Sigmoid colon (tissue), 7 donors: ENCODE data around the gene RALGAPB. TPM values are rescaled to one million over a fixed set of nuclear protein-coding genes. Genes with fewer than 3 reads are reported as not detected.

ENCODE experiments used
- DNase-seq: peaks from one replicate; pipeline ENCODE4 v3.0.0-alpha.2; 2019
- H3K27ac ChIP-seq, 4 donors: fragments of 200-600 bp; sonication (generic); one replicate each; pipeline ENCODE4 v1.5.1; 2016 to 2019; ENCODE audit warnings: mild to moderate bottlenecking in 1 of 4
- H3K27me3 ChIP-seq, 3 donors: fragments of 200-600 bp; sonication (generic); one replicate each; pipeline ENCODE4 v1.5.1; 2019; ENCODE audit warnings: mild to moderate bottlenecking in 1 of 3
- H3K36me3 ChIP-seq, 4 donors: fragments of 200-600 bp; sonication (generic); one replicate each; pipeline ENCODE4 v1.5.1; 2016 to 2019
- H3K4me1 ChIP-seq, 4 donors: fragments of 200-600 bp; sonication (generic); one replicate each; pipeline ENCODE4 v1.5.1; 2017 to 2019
- H3K4me3 ChIP-seq, 4 donors: fragments of 200-600 bp; sonication (generic); one replicate each; pipeline ENCODE4 v1.5.1; 2017 to 2019; ENCODE audit warnings: mild to moderate bottlenecking in 2 of 4, moderate library complexity in 1 of 4
- H3K9me3 ChIP-seq, 4 donors: fragments of 200-600 bp in 3 of 4; sonication (generic) in 3 of 4; one replicate each; pipeline versions ENCODE4 v1.5.1 to v1.6.1; 2013 to 2019
- EP300 ChIP-seq, 4 donors: sonication (generic); formaldehyde crosslinking; IDR thresholded peaks; one replicate each; pipeline ENCODE4 v1.6.1; 2017; ENCODE audit warnings: antibody characterized with exemption in 4 of 4
- POLR2A ChIP-seq, 2 donors: fragments of 450-650 bp; IDR thresholded peaks; one replicate each; pipeline ENCODE4 v1.6.1; 2016; ENCODE audit warnings: antibody characterized with exemption in 2 of 2, mild to moderate bottlenecking in 2 of 2, moderate library complexity in 2 of 2
- POLR2AphosphoS5 ChIP-seq, 4 donors: sonication (generic); formaldehyde crosslinking; IDR thresholded peaks; one replicate each; pipeline ENCODE4 v1.6.1; 2017; ENCODE audit warnings: antibody characterized with exemption in 4 of 4
- WGBS, 2 donors: extraction: QIAGEN DNeasy Blood & Tissue Kit; methylation state at CpG; one replicate each; pipeline ENCODE4 v1.1.7; 2013; 5-methylcytosine and 5-hydroxymethylcytosine counted together
- intact Hi-C: fragments of 100-400 bp; cut with DNase I; formaldehyde crosslinking; loops from one replicate; pipeline ENCODE4 v1.15.1; 2023
- polyA plus RNA-seq, 3 donors: library from polyadenylated mRNA; stranded (reverse); fragments of 200-250 nt; gene quantifications; one replicate each; pipeline ENCODE4 v1.2.3, GENCODE V29; 2013
- total RNA-seq, 4 donors: library from RNA; depleted of rRNA; stranded (reverse); fragments of >200 nt; gene quantifications; one replicate each; pipeline ENCODE4 v1.1.0, GENCODE V29; 2016
- TF ChIP-seq, protein P1 (sequence below), 4 experiments: fragments of 450-650 bp in 3 of 4; fragments of 200-600 bp in 1 of 4; IDR thresholded peaks; one replicate each; pipeline ENCODE4 v1.5.1; 2016 to 2019; ENCODE audit warnings: antibody characterized with exemption in 4 of 4, mild to moderate bottlenecking in 3 of 4, moderate library complexity in 2 of 4
- donor health status: healthy with polysubstance abuse.
- donor health status: Bipolar disorder and iron deficiency.
- donor health status: healthy.

The RALGAPB gene
- total and polyA plus RNA-seq, 7 donors: 7.2 to 37.9 (median 29.3) TPM

DNA sequence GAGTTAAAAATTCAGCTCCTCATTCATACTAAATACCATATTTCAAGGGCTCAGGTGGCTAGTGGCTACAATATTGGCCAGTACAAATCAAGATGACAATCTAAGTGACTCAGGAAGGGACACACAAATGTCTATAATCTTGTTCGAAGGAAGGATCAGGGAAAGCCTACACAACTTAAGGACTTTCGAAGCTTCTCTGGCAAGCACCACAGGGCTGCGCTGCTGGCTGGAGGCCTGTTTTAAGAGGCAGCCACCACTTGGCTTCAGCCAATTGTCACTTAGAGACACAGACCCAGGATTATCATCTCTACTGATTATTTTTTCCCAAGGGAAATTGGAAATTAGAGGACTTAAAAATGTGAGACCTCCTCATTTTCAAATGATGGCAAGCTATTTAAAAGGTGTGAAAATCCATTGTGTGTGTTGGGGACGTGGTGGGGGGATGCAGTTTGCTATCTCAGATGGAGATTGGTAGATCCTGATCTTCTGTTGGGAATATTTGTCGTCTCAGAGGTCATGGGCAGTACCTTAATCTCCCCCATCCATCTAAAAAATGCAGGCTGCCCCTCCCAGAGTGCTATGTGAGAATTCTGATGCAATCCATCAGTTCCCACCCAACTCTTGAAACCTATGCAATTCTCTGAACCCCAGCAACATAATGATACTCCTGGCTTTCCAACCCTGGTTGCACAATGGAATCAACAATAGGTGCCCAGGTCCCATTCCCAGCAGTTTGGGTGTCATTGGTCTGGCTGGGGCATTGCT lies 140.3 kb downstream of the RALGAPB start:
- Histone ChIP-seq H3K27me3 (peaks cover 0 to 23% (median 0%) of the 10 kb centered on the region in 3 donors), H3K9me3 (no peaks in the 10 kb centered on the region), H3K36me3 (no peaks in the 10 kb centered on the region), H3K4me3 (no peak overlapping the region), H3K27ac (no peak overlapping the region), H3K4me1 (no peaks in the 10 kb centered on the region)
- no peak for DNase-seq
- intact Hi-C loops: no loop called here
- WGBS, 2 donors: 54 to 62% methylated on average over 5 of the region's 5 CpGs
- TF ChIP-seq, protein P1, sequence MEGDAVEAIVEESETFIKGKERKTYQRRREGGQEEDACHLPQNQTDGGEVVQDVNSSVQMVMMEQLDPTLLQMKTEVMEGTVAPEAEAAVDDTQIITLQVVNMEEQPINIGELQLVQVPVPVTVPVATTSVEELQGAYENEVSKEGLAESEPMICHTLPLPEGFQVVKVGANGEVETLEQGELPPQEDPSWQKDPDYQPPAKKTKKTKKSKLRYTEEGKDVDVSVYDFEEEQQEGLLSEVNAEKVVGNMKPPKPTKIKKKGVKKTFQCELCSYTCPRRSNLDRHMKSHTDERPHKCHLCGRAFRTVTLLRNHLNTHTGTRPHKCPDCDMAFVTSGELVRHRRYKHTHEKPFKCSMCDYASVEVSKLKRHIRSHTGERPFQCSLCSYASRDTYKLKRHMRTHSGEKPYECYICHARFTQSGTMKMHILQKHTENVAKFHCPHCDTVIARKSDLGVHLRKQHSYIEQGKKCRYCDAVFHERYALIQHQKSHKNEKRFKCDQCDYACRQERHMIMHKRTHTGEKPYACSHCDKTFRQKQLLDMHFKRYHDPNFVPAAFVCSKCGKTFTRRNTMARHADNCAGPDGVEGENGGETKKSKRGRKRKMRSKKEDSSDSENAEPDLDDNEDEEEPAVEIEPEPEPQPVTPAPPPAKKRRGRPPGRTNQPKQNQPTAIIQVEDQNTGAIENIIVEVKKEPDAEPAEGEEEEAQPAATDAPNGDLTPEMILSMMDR (IDR thresholded peaks at IDR 0.05): no peak
- TF ChIP-seq POLR2A (IDR thresholded peaks at IDR 0.05): no peak

DNA sequence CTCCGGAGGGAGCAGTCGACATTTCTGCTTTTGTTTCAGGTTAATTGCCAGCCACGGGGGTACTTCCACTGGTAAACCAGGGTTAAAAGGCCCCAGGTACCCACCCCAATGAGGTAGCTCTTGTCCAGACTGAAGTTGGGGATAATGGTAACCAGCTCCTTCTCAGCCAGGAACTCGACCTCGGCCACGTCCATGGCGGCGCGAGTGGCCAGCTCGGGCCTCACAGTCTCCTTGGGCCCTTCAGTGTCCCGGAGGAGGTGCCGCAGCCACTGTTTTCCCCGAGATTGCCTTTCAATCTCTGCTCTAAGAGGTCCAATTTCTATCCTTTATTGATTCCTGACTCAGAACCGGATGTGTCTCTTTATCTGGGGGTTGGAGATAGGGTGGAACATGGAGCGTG lies 142.6 kb downstream of the RALGAPB start:
- TF ChIP-seq POLR2A (IDR thresholded peaks at IDR 0.05) (no peak), EP300 (IDR thresholded peaks at IDR 0.05) (no peak), POLR2AphosphoS5 (IDR thresholded peaks at IDR 0.05) (no peak)
- TF ChIP-seq, protein P1 (IDR thresholded peaks at IDR 0.05): no peak
- Histone ChIP-seq H3K27ac (no peak overlapping the region), H3K4me3 (no peak overlapping the region), H3K27me3 (peaks cover 0 to 30% (median 0%) of the 10 kb centered on the region in 3 donors), H3K36me3 (no peaks in the 10 kb centered on the region), H3K4me1 (no peaks in the 10 kb centered on the region), H3K9me3 (no peaks in the 10 kb centered on the region)
- intact Hi-C loops: no loop called here
- WGBS, 2 donors: 84 to 88% methylated on average over 15 of the region's 15 CpGs
- no peak for DNase-seq

DNA sequence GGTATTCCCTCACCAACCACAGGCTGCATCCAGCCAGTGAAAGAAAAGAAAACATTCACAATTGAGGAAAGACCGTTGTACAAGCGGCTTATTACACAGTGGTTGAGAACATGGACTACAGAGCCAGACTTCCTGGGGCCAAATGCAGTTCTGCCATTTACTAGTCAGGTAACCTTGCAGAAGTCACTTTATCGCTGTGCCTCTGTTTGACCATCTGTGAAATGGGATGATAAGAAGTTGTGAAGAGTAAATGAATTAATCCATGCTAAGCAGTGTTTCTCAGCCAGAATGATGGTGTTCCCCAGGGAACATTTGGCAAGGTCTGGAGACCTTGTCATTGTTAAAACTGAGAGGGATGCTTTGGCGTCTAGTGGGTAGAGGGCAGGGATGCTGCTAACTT lies 143.8 kb downstream of the RALGAPB start:
- intact Hi-C loops: no loop called here
- Histone ChIP-seq H3K4me1 (no peaks in the 10 kb centered on the region), H3K27me3 (peaks cover 0 to 31% (median 0%) of the 10 kb centered on the region in 3 donors), H3K4me3 (no peak overlapping the region), H3K9me3 (no peaks in the 10 kb centered on the region), H3K27ac (no peak overlapping the region), H3K36me3 (no peaks in the 10 kb centered on the region)
- TF ChIP-seq POLR2A (IDR thresholded peaks at IDR 0.05) (no peak), EP300 (IDR thresholded peaks at IDR 0.05) (no peak), POLR2AphosphoS5 (IDR thresholded peaks at IDR 0.05) (no peak)
- TF ChIP-seq, protein P1 (IDR thresholded peaks at IDR 0.05): no peak
- 85 to 88% methylated on average over 4 of the region's 4 CpGs for WGBS, 2 donors
- no peak for DNase-seq

DNA sequence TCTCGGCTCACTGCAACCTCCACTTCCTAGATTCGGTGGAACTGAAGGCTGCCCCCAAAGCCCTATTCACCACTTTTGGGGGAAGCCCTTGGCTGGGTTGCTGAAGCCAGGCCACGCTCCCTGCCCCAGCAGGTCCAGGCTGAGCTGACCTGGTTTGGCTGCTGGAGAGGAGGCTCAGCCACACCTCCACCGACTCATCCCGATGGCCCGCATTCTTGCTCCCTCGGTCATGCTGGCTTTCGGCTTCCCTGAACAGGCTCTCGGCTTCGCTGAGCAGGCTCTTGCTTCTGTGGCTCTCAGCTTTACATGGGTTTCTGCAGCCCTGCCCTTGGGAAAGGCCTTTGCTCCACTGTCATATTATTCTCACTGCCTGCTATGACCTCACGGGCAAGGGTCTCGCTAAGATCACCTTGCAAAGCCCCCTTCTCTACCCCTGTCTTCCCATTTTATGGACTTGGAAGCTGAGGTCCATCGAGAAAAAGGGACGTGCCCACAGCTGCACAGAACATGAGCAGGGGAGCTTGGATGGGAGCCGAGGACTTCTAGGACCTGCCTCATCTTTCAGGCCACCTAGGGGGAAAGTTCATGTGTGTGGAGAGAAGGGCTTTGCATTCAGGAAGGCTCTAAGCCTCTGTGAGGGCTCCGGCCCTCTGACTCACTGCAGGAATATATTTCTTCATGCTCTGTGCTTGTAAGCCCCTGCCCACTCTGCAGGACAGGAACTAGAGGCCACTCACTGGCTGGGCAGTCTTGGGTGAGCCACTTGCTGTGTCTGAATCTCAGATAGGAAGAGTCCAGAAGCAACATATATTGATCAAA lies 144.6 kb downstream of the RALGAPB start:
- intact Hi-C loops: no loop called here
- 70 to 75% methylated on average over 16 of the region's 16 CpGs for WGBS, 2 donors

DNA sequence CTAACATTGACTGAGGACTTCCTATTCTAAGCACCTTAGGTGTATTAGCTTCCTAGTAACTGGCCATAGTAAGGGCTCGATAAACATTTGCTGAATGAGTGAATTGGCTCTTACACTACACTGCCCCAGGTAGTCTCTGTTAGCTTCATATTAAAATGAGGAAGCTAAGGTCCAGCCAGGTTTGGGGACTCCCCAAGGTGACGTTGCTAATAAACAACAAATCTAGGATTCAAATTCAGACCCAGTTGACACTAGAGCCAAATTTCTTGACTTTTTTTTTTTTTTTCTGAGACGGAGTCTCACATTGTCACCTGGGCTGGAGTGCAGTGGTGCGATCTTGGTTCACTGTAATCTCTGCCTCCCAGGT lies 145.2 kb downstream of the RALGAPB start:
- H3K9me3 ChIP-seq: no peaks in the 10 kb centered on the region
- no peak for DNase-seq
- intact Hi-C loops: no loop called here
- H3K4me1 ChIP-seq: no peaks in the 10 kb centered on the region
- H3K36me3 ChIP-seq: no peaks in the 10 kb centered on the region
- no peak overlapping the region for H3K4me3 ChIP-seq
- TF ChIP-seq POLR2AphosphoS5 (IDR thresholded peaks at IDR 0.05) (no peak), POLR2A (IDR thresholded peaks at IDR 0.05) (no peak), EP300 (IDR thresholded peaks at IDR 0.05) (no peak)
- TF ChIP-seq, protein P1 (IDR thresholded peaks at IDR 0.05): no peak
- 78 to 89% methylated on average over 4 of the region's 4 CpGs for WGBS, 2 donors
- H3K27me3 ChIP-seq: peaks cover 0 to 31% (median 0%) of the 10 kb centered on the region in 3 donors
- H3K27ac ChIP-seq: no peak overlapping the region

More for the DNA sequence above, 144.6 kb downstream of the RALGAPB start:
- no peak overlapping the region for H3K27ac ChIP-seq
- no peaks in the 10 kb centered on the region for H3K9me3 ChIP-seq
- no peak for TF ChIP-seq POLR2A (IDR thresholded peaks at IDR 0.05)
- TF ChIP-seq POLR2AphosphoS5 (IDR thresholded peaks at IDR 0.05): no peak
- no peak overlapping the region for H3K4me3 ChIP-seq
- H3K36me3 ChIP-seq: no peaks in the 10 kb centered on the region
- peaks cover 0 to 31% (median 0%) of the 10 kb centered on the region in 3 donors for H3K27me3 ChIP-seq
- H3K4me1 ChIP-seq: no peaks in the 10 kb centered on the region
- DNase-seq: no peak
